ENCODE data around the gene NEK1. TPM values are rescaled to one million over a fixed set of nuclear protein-coding genes. Genes with fewer than 3 reads are reported as not detected.

The NEK1 gene
- total RNA-seq, 1 donor from 2014 or later, result 13.0 TPM

GRCh38 chr4:169377367-169377766 lies 235.0 kb downstream of the NEK1 start:
- Histone ChIP-seq H2AFZ (ENCODE audit: low read depth, low read length) (no peak overlapping the region), H3K4me3 (ENCODE audit: insufficient read depth, low read depth, low read length) (no peak overlapping the region), H3K36me3 (ENCODE audit: insufficient read depth, low read length) (no peaks in the 10 kb centered on the region), H3K9me3 (ENCODE audit: insufficient read depth, low read depth, low read length) (peaks cover 12% of the 10 kb centered on the region), H3K4me1 (ENCODE audit: insufficient read depth, low read length) (no peaks in the 10 kb centered on the region), H3K4me2 (ENCODE audit: low read length) (no peak overlapping the region), H3K27ac (ENCODE audit: low read depth, low read length) (no peak overlapping the region), H4K20me1 (ENCODE audit: insufficient read depth, low read length) (no peaks in the 10 kb centered on the region), H3K9ac (ENCODE audit: low read length) (no peak overlapping the region), H3K79me2 (ENCODE audit: insufficient read depth, low read length) (no peaks in the 10 kb centered on the region), H3K27me3 (ENCODE audit: insufficient read depth, low read length) (no peaks in the 10 kb centered on the region)
- TF ChIP-seq, protein P1, sequence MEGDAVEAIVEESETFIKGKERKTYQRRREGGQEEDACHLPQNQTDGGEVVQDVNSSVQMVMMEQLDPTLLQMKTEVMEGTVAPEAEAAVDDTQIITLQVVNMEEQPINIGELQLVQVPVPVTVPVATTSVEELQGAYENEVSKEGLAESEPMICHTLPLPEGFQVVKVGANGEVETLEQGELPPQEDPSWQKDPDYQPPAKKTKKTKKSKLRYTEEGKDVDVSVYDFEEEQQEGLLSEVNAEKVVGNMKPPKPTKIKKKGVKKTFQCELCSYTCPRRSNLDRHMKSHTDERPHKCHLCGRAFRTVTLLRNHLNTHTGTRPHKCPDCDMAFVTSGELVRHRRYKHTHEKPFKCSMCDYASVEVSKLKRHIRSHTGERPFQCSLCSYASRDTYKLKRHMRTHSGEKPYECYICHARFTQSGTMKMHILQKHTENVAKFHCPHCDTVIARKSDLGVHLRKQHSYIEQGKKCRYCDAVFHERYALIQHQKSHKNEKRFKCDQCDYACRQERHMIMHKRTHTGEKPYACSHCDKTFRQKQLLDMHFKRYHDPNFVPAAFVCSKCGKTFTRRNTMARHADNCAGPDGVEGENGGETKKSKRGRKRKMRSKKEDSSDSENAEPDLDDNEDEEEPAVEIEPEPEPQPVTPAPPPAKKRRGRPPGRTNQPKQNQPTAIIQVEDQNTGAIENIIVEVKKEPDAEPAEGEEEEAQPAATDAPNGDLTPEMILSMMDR (IDR thresholded peaks at IDR 0.05; ENCODE audit: insufficient read depth, low read depth, low read length), result no peak
- no peak for TF ChIP-seq EZH2 (IDR thresholded peaks at IDR 0.05; ENCODE audit: insufficient read depth, low read length)
- Mint-ChIP-seq H3K4me3 (ENCODE audit: unreplicated experiment) (no peak overlapping the region), H3K4me1 (ENCODE audit: low read depth, unreplicated experiment) (no peaks in the 10 kb centered on the region), H3K9me3 (ENCODE audit: unreplicated experiment) (peaks cover 44% of the 10 kb centered on the region), H3K36me3 (ENCODE audit: low read depth, unreplicated experiment) (peaks cover 7% of the 10 kb centered on the region), H3K27ac (ENCODE audit: unreplicated experiment) (no peak overlapping the region), H3K27me3 (ENCODE audit: low read depth, unreplicated experiment) (no peaks in the 10 kb centered on the region)
- DNase-seq (ENCODE audit: low read depth) (no peak), FAIRE-seq (no peak)

GRCh38 chr4:169376421-169376820 lies 236.0 kb downstream of the NEK1 start:
- H3K27ac Mint-ChIP-seq (ENCODE audit: unreplicated experiment), result no peak overlapping the region
- H3K4me1 ChIP-seq (ENCODE audit: insufficient read depth, low read length), result no peaks in the 10 kb centered on the region
- H3K27me3 Mint-ChIP-seq (ENCODE audit: low read depth, unreplicated experiment), result no peaks in the 10 kb centered on the region
- H4K20me1 ChIP-seq (ENCODE audit: insufficient read depth, low read length), result no peaks in the 10 kb centered on the region
- no peaks in the 10 kb centered on the region for H3K4me1 Mint-ChIP-seq (ENCODE audit: low read depth, unreplicated experiment)
- no peak for DNase-seq (ENCODE audit: low read depth)
- peaks cover 37% of the 10 kb centered on the region for H3K9me3 Mint-ChIP-seq (ENCODE audit: unreplicated experiment)
- no peak overlapping the region for H3K4me3 Mint-ChIP-seq (ENCODE audit: unreplicated experiment)
- no peak overlapping the region for H3K4me3 ChIP-seq (ENCODE audit: insufficient read depth, low read depth, low read length)
- H2AFZ ChIP-seq (ENCODE audit: low read depth, low read length), result no peak overlapping the region
- H3K79me2 ChIP-seq (ENCODE audit: insufficient read depth, low read length), result no peaks in the 10 kb centered on the region
- no peaks in the 10 kb centered on the region for H3K27me3 ChIP-seq (ENCODE audit: insufficient read depth, low read length)
- no peak for TF ChIP-seq EZH2 (IDR thresholded peaks at IDR 0.05; ENCODE audit: insufficient read depth, low read length)
- TF ChIP-seq, protein P1 (IDR thresholded peaks at IDR 0.05; ENCODE audit: insufficient read depth, low read depth, low read length), result no peak
- H3K27ac ChIP-seq (ENCODE audit: low read depth, low read length), result no peak overlapping the region
- no peaks in the 10 kb centered on the region for H3K36me3 ChIP-seq (ENCODE audit: insufficient read depth, low read length)
- H3K4me2 ChIP-seq (ENCODE audit: low read length), result no peak overlapping the region
- peaks cover 7% of the 10 kb centered on the region for H3K36me3 Mint-ChIP-seq (ENCODE audit: low read depth, unreplicated experiment)
- H3K9ac ChIP-seq (ENCODE audit: low read length), result no peak overlapping the region
- no peak for FAIRE-seq
- peaks cover 12% of the 10 kb centered on the region for H3K9me3 ChIP-seq (ENCODE audit: insufficient read depth, low read depth, low read length)

- no peak overlapping the region for H3K27ac ChIP-seq (ENCODE audit: low read depth, low read length)
- H4K20me1 ChIP-seq (ENCODE audit: insufficient read depth, low read length), result no peaks in the 10 kb centered on the region
- H3K9me3 Mint-ChIP-seq (ENCODE audit: unreplicated experiment), result peaks cover 18% of the 10 kb centered on the region
- H3K4me1 ChIP-seq (ENCODE audit: insufficient read depth, low read length), result no peaks in the 10 kb centered on the region
- no peaks in the 10 kb centered on the region for H3K27me3 ChIP-seq (ENCODE audit: insufficient read depth, low read length)
- no peak overlapping the region for H3K4me3 Mint-ChIP-seq (ENCODE audit: unreplicated experiment)
- no peaks in the 10 kb centered on the region for H3K79me2 ChIP-seq (ENCODE audit: insufficient read depth, low read length)
- no peaks in the 10 kb centered on the region for H3K4me1 Mint-ChIP-seq (ENCODE audit: low read depth, unreplicated experiment)
- H3K36me3 Mint-ChIP-seq (ENCODE audit: low read depth, unreplicated experiment), result no peaks in the 10 kb centered on the region
- TF ChIP-seq, protein P1 (IDR thresholded peaks at IDR 0.05; ENCODE audit: insufficient read depth, low read depth, low read length), result no peak
- FAIRE-seq (no peak), DNase-seq (ENCODE audit: low read depth) (no peak)
- no peak overlapping the region for H2AFZ ChIP-seq (ENCODE audit: low read depth, low read length)
- no peaks in the 10 kb centered on the region for H3K36me3 ChIP-seq (ENCODE audit: insufficient read depth, low read length)
- no peak overlapping the region for H3K4me2 ChIP-seq (ENCODE audit: low read length)
- no peak overlapping the region for H3K4me3 ChIP-seq (ENCODE audit: insufficient read depth, low read depth, low read length)
- H3K9me3 ChIP-seq (ENCODE audit: insufficient read depth, low read depth, low read length), result peaks cover 15% of the 10 kb centered on the region
- H3K9ac ChIP-seq (ENCODE audit: low read length), result no peak overlapping the region
- H3K27ac Mint-ChIP-seq (ENCODE audit: unreplicated experiment), result no peak overlapping the region
- no peaks in the 10 kb centered on the region for H3K27me3 Mint-ChIP-seq (ENCODE audit: low read depth, unreplicated experiment)
Observed at GRCh38 chr4:169372791-169373190, 239.6 kb downstream of the NEK1 start.

Data from astrocyte (in vitro differentiated cells and primary cell).